ENCODE measurements around the gene UBE2G2. TPM values are rescaled to one million over a fixed set of nuclear protein-coding genes. Genes with fewer than 3 reads are reported as not detected.
A peak's percentile ranks its signal among the peaks of the same experiment; 100 is the strongest.

The UBE2G2 gene
- total RNA-seq, 1 experiment from 2014 or later, result 66.4 TPM

- peak; percentile 60 for DNase-seq
- H3K27me3 ChIP-seq (ENCODE audit: control insufficient read depth, insufficient read depth, low read length), result no peaks in the 10 kb centered on the region
- H3K4me3 ChIP-seq (ENCODE audit: insufficient read depth, low read depth, low read length), result no peak overlapping the region
- H3K36me3 ChIP-seq (replicated peaks; ENCODE audit: control insufficient read depth, insufficient read depth, low read length), result no peaks in the 10 kb centered on the region
These were observed 39.8 kb downstream of the UBE2G2 start for GRCh38 chr21:44761747-44762208.

GRCh38 chr21:44761011-44761729 lies 40.5 kb downstream of the UBE2G2 start:
- H3K36me3 ChIP-seq (replicated peaks; ENCODE audit: control insufficient read depth, insufficient read depth, low read length), result no peaks in the 10 kb centered on the region
- no peaks in the 10 kb centered on the region for H3K27me3 ChIP-seq (ENCODE audit: control insufficient read depth, insufficient read depth, low read length)
- H3K4me3 ChIP-seq (ENCODE audit: insufficient read depth, low read depth, low read length), result no peak overlapping the region
- DNase-seq, result peak; percentile 91

GRCh38 chr21:44760376-44760775 lies 41.2 kb downstream of the UBE2G2 start:
- peak; percentile 63 for DNase-seq
- Histone ChIP-seq H3K4me3 (ENCODE audit: insufficient read depth, low read depth, low read length) (no peak overlapping the region), H3K27me3 (ENCODE audit: control insufficient read depth, insufficient read depth, low read length) (no peaks in the 10 kb centered on the region), H3K36me3 (replicated peaks; ENCODE audit: control insufficient read depth, insufficient read depth, low read length) (no peaks in the 10 kb centered on the region)

GRCh38 chr21:44759628-44760285 lies 41.9 kb downstream of the UBE2G2 start:
- DNase-seq, result no peak
- no peaks in the 10 kb centered on the region for H3K36me3 ChIP-seq (replicated peaks; ENCODE audit: control insufficient read depth, insufficient read depth, low read length)
- no peaks in the 10 kb centered on the region for H3K27me3 ChIP-seq (ENCODE audit: control insufficient read depth, insufficient read depth, low read length)
- H3K4me3 ChIP-seq (ENCODE audit: insufficient read depth, low read depth, low read length), result no peak overlapping the region

GRCh38 chr21:44758781-44759627 lies 42.6 kb downstream of the UBE2G2 start:
- Histone ChIP-seq H3K27me3 (ENCODE audit: control insufficient read depth, insufficient read depth, low read length) (no peaks in the 10 kb centered on the region), H3K36me3 (replicated peaks; ENCODE audit: control insufficient read depth, insufficient read depth, low read length) (no peaks in the 10 kb centered on the region), H3K4me3 (ENCODE audit: insufficient read depth, low read depth, low read length) (no peak overlapping the region)
- peak; percentile 80 for DNase-seq

- no peaks in the 10 kb centered on the region for H3K36me3 ChIP-seq (replicated peaks; ENCODE audit: control insufficient read depth, insufficient read depth, low read length)
- H3K4me3 ChIP-seq (ENCODE audit: insufficient read depth, low read depth, low read length), result no peak overlapping the region
- H3K27me3 ChIP-seq (ENCODE audit: control insufficient read depth, insufficient read depth, low read length), result no peaks in the 10 kb centered on the region
- peak; percentile 43 for DNase-seq
These were observed 43.5 kb downstream of the UBE2G2 start for GRCh38 chr21:44758141-44758561.

- DNase-seq, result peak; percentile 35
- Histone ChIP-seq H3K36me3 (replicated peaks; ENCODE audit: control insufficient read depth, insufficient read depth, low read length) (no peaks in the 10 kb centered on the region), H3K27me3 (ENCODE audit: control insufficient read depth, insufficient read depth, low read length) (no peaks in the 10 kb centered on the region), H3K4me3 (ENCODE audit: insufficient read depth, low read depth, low read length) (no peak overlapping the region)
These were observed 43.9 kb downstream of the UBE2G2 start for GRCh38 chr21:44757731-44758130.

- H3K27me3 ChIP-seq (ENCODE audit: control insufficient read depth, insufficient read depth, low read length), result no peaks in the 10 kb centered on the region
- no peaks in the 10 kb centered on the region for H3K36me3 ChIP-seq (replicated peaks; ENCODE audit: control insufficient read depth, insufficient read depth, low read length)
- DNase-seq, result no peak
- no peak overlapping the region for H3K4me3 ChIP-seq (ENCODE audit: insufficient read depth, low read depth, low read length)
These were observed 45.0 kb downstream of the UBE2G2 start for GRCh38 chr21:44756423-44757185.

- Histone ChIP-seq H3K36me3 (replicated peaks; ENCODE audit: control insufficient read depth, insufficient read depth, low read length) (no peaks in the 10 kb centered on the region), H3K4me3 (ENCODE audit: insufficient read depth, low read depth, low read length) (no peak overlapping the region), H3K27me3 (ENCODE audit: control insufficient read depth, insufficient read depth, low read length) (peaks cover 4% of the 10 kb centered on the region; the same call in 1 of the 2 replicates)
- DNase-seq, result no peak
These were observed 46.4 kb downstream of the UBE2G2 start for GRCh38 chr21:44755227-44755626.

GRCh38 chr21:44753357-44753756 lies 48.3 kb downstream of the UBE2G2 start:
- Histone ChIP-seq H3K4me3 (ENCODE audit: insufficient read depth, low read depth, low read length) (no peak overlapping the region), H3K36me3 (replicated peaks; ENCODE audit: control insufficient read depth, insufficient read depth, low read length) (no peaks in the 10 kb centered on the region), H3K27me3 (ENCODE audit: control insufficient read depth, insufficient read depth, low read length) (peaks cover 12% of the 10 kb centered on the region)
- no peak for DNase-seq

- Histone ChIP-seq H3K27me3 (ENCODE audit: control insufficient read depth, insufficient read depth, low read length) (peaks cover 12% of the 10 kb centered on the region), H3K4me3 (ENCODE audit: insufficient read depth, low read depth, low read length) (no peak overlapping the region), H3K36me3 (replicated peaks; ENCODE audit: control insufficient read depth, insufficient read depth, low read length) (no peaks in the 10 kb centered on the region)
- DNase-seq, result no peak
These were observed 48.9 kb downstream of the UBE2G2 start for GRCh38 chr21:44752671-44753235.

GRCh38 chr21:44751799-44752636 lies 49.6 kb downstream of the UBE2G2 start:
- Histone ChIP-seq H3K27me3 (ENCODE audit: control insufficient read depth, insufficient read depth, low read length) (peaks cover 12% of the 10 kb centered on the region), H3K4me3 (ENCODE audit: insufficient read depth, low read depth, low read length) (no peak overlapping the region), H3K36me3 (replicated peaks; ENCODE audit: control insufficient read depth, insufficient read depth, low read length) (no peaks in the 10 kb centered on the region)
- DNase-seq, result peak; percentile 64

- peak; percentile 61 for DNase-seq
- H3K36me3 ChIP-seq (replicated peaks; ENCODE audit: control insufficient read depth, insufficient read depth, low read length), result no peaks in the 10 kb centered on the region
- H3K4me3 ChIP-seq (ENCODE audit: insufficient read depth, low read depth, low read length), result no peak overlapping the region
- H3K27me3 ChIP-seq (ENCODE audit: control insufficient read depth, insufficient read depth, low read length), result peaks cover 12% of the 10 kb centered on the region
These were observed 50.3 kb downstream of the UBE2G2 start for GRCh38 chr21:44751186-44751798.

Measured in H7 (cell line).